ENCODE measurements around the gene WDR64. TPM values are rescaled to one million over a fixed set of nuclear protein-coding genes. Genes with fewer than 3 reads are reported as not detected.

WDR64 gene
- total RNA-seq, 1 experiment from 2014 or later, result not detected

- no peak overlapping the region for H3K4me3 Mint-ChIP-seq (ENCODE audit: unreplicated experiment)
- Histone ChIP-seq H3K9me3 (no peaks in the 10 kb centered on the region), H3K36me3 (ENCODE audit: control insufficient read depth, insufficient read depth, low read length) (no peaks in the 10 kb centered on the region), H3K27me3 (replicated peaks; ENCODE audit: control insufficient read depth, insufficient read depth, low read length) (no peaks in the 10 kb centered on the region), H3K4me1 (peaks cover 16% of the 10 kb centered on the region), H3K4me3 (ENCODE audit: low read depth, low read length) (no peak overlapping the region)
- BruUV-seq (replicated peaks), result no TSS peak
- peaks cover 3% of the 10 kb centered on the region for H3K27me3 Mint-ChIP-seq (ENCODE audit: insufficient read depth, unreplicated experiment)
- H3K36me3 Mint-ChIP-seq (ENCODE audit: insufficient read depth, unreplicated experiment), result no peaks in the 10 kb centered on the region
- ChIA-PET CTCF (no interaction called here), POLR2A (no interaction called here)
- DNase-seq, result no peak
- no peaks in the 10 kb centered on the region for H3K4me1 Mint-ChIP-seq (ENCODE audit: low read depth, unreplicated experiment)
- intact Hi-C loops (cut with micrococcal nuclease; ENCODE audit: unreplicated experiment), result no loop called here
- no peak for TF ChIP-seq CTCF (IDR thresholded peaks at IDR 0.05; ENCODE audit: insufficient read depth in 1 of 2, low read depth in 1 of 2, low read length in 1 of 2, severe bottlenecking in 1 of 2, unreplicated experiment in 1 of 2)
- peaks cover 10% of the 10 kb centered on the region for H3K9me3 Mint-ChIP-seq (ENCODE audit: unreplicated experiment)
- H3K27ac Mint-ChIP-seq (ENCODE audit: unreplicated experiment), result no peak overlapping the region
Measured at GRCh38 chr1:241775021-241775420, 122.9 kb downstream of the WDR64 start.

- BruUV-seq (replicated peaks), result no TSS peak
- intact Hi-C loops (cut with micrococcal nuclease; ENCODE audit: unreplicated experiment), result no loop called here
- Mint-ChIP-seq H3K36me3 (ENCODE audit: insufficient read depth, unreplicated experiment) (no peaks in the 10 kb centered on the region), H3K4me3 (ENCODE audit: unreplicated experiment) (no peak overlapping the region), H3K4me1 (ENCODE audit: low read depth, unreplicated experiment) (no peaks in the 10 kb centered on the region), H3K27ac (ENCODE audit: unreplicated experiment) (no peak overlapping the region), H3K9me3 (ENCODE audit: unreplicated experiment) (peaks cover 10% of the 10 kb centered on the region), H3K27me3 (ENCODE audit: insufficient read depth, unreplicated experiment) (peaks cover 3% of the 10 kb centered on the region)
- ChIA-PET POLR2A (no interaction called here), CTCF (no interaction called here)
- no peak for DNase-seq
- H3K36me3 ChIP-seq (ENCODE audit: control insufficient read depth, insufficient read depth, low read length), result no peaks in the 10 kb centered on the region
- no peaks in the 10 kb centered on the region for H3K9me3 ChIP-seq
- no peak for TF ChIP-seq CTCF (IDR thresholded peaks at IDR 0.05; ENCODE audit: insufficient read depth in 1 of 2, low read depth in 1 of 2, low read length in 1 of 2, severe bottlenecking in 1 of 2, unreplicated experiment in 1 of 2)
- H3K4me3 ChIP-seq (ENCODE audit: low read depth, low read length), result no peak overlapping the region
- H3K4me1 ChIP-seq, result peaks cover 16% of the 10 kb centered on the region
- H3K27me3 ChIP-seq (replicated peaks; ENCODE audit: control insufficient read depth, insufficient read depth, low read length), result no peaks in the 10 kb centered on the region
Measured at GRCh38 chr1:241776911-241777310, 124.8 kb downstream of the WDR64 start.

GRCh38 chr1:241778117-241778516, 126.0 kb downstream of the WDR64 start:
- POLR2A ChIA-PET, result no interaction called here
- TF ChIP-seq CTCF (IDR thresholded peaks at IDR 0.05; ENCODE audit: insufficient read depth in 1 of 2, low read depth in 1 of 2, low read length in 1 of 2, severe bottlenecking in 1 of 2, unreplicated experiment in 1 of 2), result no peak
- no peak overlapping the region for H3K4me3 Mint-ChIP-seq (ENCODE audit: unreplicated experiment)
- DNase-seq, result no peak
- H3K27me3 Mint-ChIP-seq (ENCODE audit: insufficient read depth, unreplicated experiment), result peaks cover 5% of the 10 kb centered on the region
- Histone ChIP-seq H3K36me3 (ENCODE audit: control insufficient read depth, insufficient read depth, low read length) (no peaks in the 10 kb centered on the region), H3K27me3 (replicated peaks; ENCODE audit: control insufficient read depth, insufficient read depth, low read length) (no peaks in the 10 kb centered on the region), H3K9me3 (no peaks in the 10 kb centered on the region), H3K4me3 (ENCODE audit: low read depth, low read length) (no peak overlapping the region), H3K4me1 (peaks cover 10% of the 10 kb centered on the region)
- no peak overlapping the region for H3K27ac Mint-ChIP-seq (ENCODE audit: unreplicated experiment)
- no peaks in the 10 kb centered on the region for H3K36me3 Mint-ChIP-seq (ENCODE audit: insufficient read depth, unreplicated experiment)
- no TSS peak for BruUV-seq (replicated peaks)
- no peaks in the 10 kb centered on the region for H3K4me1 Mint-ChIP-seq (ENCODE audit: low read depth, unreplicated experiment)
- CTCF ChIA-PET, result no interaction called here
- intact Hi-C loops (cut with micrococcal nuclease; ENCODE audit: unreplicated experiment), result no loop called here
- peaks cover 10% of the 10 kb centered on the region for H3K9me3 Mint-ChIP-seq (ENCODE audit: unreplicated experiment)

Data from Caco-2 (cell line).